Thyroid gland (tissue), 4 donors: ENCODE data around the gene PNPLA3. TPM values are rescaled to one million over a fixed set of nuclear protein-coding genes. Genes with fewer than 3 reads are reported as not detected.

Source experiments
- DNase-seq, 2 donors: peaks; one replicate each; pipeline ENCODE4 v3.0.0-alpha.2; 2019
- H3K27ac ChIP-seq, 3 donors: fragments of 200-600 bp; sonication (generic); 1 replicate in 2 of 3; 2 replicates in 1 of 3; pipeline ENCODE4 v1.5.1; 2016 to 2019; ENCODE audit warnings: mild to moderate bottlenecking in 1 of 3, moderate library complexity in 1 of 3
- H3K27me3 ChIP-seq: fragments of 200-600 bp; sonication (generic); one replicate; pipeline ENCODE4 v1.5.1; 2019
- H3K36me3 ChIP-seq, 2 donors: fragments of 200-600 bp; sonication (generic); one replicate each; pipeline ENCODE4 v1.5.1; 2016 to 2019
- H3K4me1 ChIP-seq, 2 donors: fragments of 200-600 bp; sonication (generic); one replicate each; pipeline ENCODE4 v1.5.1; 2017 to 2019
- H3K4me3 ChIP-seq, 3 donors: fragments of 200-600 bp; sonication (generic); replicated peaks in 1 of 3; 1 replicate in 2 of 3; 2 replicates in 1 of 3; pipeline ENCODE4 v1.5.1; 2016; ENCODE audit warnings: mild to moderate bottlenecking in 1 of 3
- H3K9me3 ChIP-seq: fragments of 200-600 bp; sonication (generic); one replicate; pipeline ENCODE4 v1.5.1; 2017
- CTCF ChIP-seq, 6 experiments: fragments of 200-600 bp in 3 of 6; fragments of 450-650 bp in 3 of 6; sonication (generic) in 3 of 6; IDR thresholded peaks; one replicate each; pipeline ENCODE4 v1.5.1; 2016 to 2019; ENCODE audit warnings: antibody characterized with exemption in 6 of 6, mild to moderate bottlenecking in 2 of 6, inconsistent platforms in 1 of 6, moderate library complexity in 1 of 6
- POLR2A ChIP-seq, 2 donors: fragments of 450-650 bp; IDR thresholded peaks; one replicate each; pipeline ENCODE4 v1.6.1; 2017; ENCODE audit warnings: antibody characterized with exemption in 2 of 2, mild to moderate bottlenecking in 2 of 2, moderate library complexity in 1 of 2
- WGBS, 2 donors: methylation state at CpG; one replicate each; pipeline ENCODE4 v1.1.5; 2017; 5-methylcytosine and 5-hydroxymethylcytosine counted together
- intact Hi-C: fragments of 100-400 bp; cut with DNase I; formaldehyde crosslinking; loops from one replicate; pipeline ENCODE4 v1.15.1; 2023
- total RNA-seq, 4 donors: library from RNA; depleted of rRNA; stranded (reverse); fragments of >200 nt; gene quantifications; one replicate each; pipeline ENCODE4 v1.2.3, GENCODE V29; 2016

PNPLA3 gene
- total RNA-seq, 4 donors from 2014 or later, result 0.11 to 0.13 TPM; not detected in 2

- H3K9me3 ChIP-seq, result no peaks in the 10 kb centered on the region
- DNase-seq, result no peak
- H3K4me3 ChIP-seq, result no peak overlapping the region
- TF ChIP-seq POLR2A (IDR thresholded peaks at IDR 0.05) (no peak), CTCF (IDR thresholded peaks at IDR 0.05) (no peak)
- no peaks in the 10 kb centered on the region for H3K27me3 ChIP-seq
- H3K36me3 ChIP-seq, result peaks cover 50 to 52% of the 10 kb centered on the region in 2 donors
- no peak overlapping the region for H3K27ac ChIP-seq
- no peaks in the 10 kb centered on the region for H3K4me1 ChIP-seq
- 94 to 96% methylated on average over 10 of the region's 10 CpGs for WGBS, 2 donors
- intact Hi-C loops, result no loop called here
These were observed 40.8 kb downstream of the PNPLA3 start for GRCh38 chr22:43964314-43964857.

- no peak for TF ChIP-seq POLR2A (IDR thresholded peaks at IDR 0.05)
- no peak for TF ChIP-seq CTCF (IDR thresholded peaks at IDR 0.05)
- no peaks in the 10 kb centered on the region for H3K27me3 ChIP-seq
- H3K27ac ChIP-seq, result no peak overlapping the region
- 94 to 96% methylated on average over 7 of the region's 7 CpGs for WGBS, 2 donors
- H3K36me3 ChIP-seq, result peaks cover 58 to 62% of the 10 kb centered on the region in 2 donors
- intact Hi-C loops, result no loop called here
- DNase-seq, result no peak
- H3K4me3 ChIP-seq, result no peak overlapping the region
- H3K9me3 ChIP-seq, result no peaks in the 10 kb centered on the region
- H3K4me1 ChIP-seq, result no peaks in the 10 kb centered on the region
These were observed 43.5 kb downstream of the PNPLA3 start for GRCh38 chr22:43967069-43967468.

- no peak for DNase-seq
- Histone ChIP-seq H3K4me1 (no peaks in the 10 kb centered on the region), H3K9me3 (no peaks in the 10 kb centered on the region), H3K27me3 (no peaks in the 10 kb centered on the region), H3K27ac (no peak overlapping the region), H3K36me3 (peaks cover 66 to 74% of the 10 kb centered on the region in 2 donors), H3K4me3 (no peak overlapping the region)
- 94 to 97% methylated on average over 7 of the region's 7 CpGs for WGBS, 2 donors
- intact Hi-C loops, result no loop called here
- TF ChIP-seq CTCF (IDR thresholded peaks at IDR 0.05) (no peak), POLR2A (IDR thresholded peaks at IDR 0.05) (no peak)
These were observed 45.0 kb downstream of the PNPLA3 start for GRCh38 chr22:43968614-43969013.

- DNase-seq, result no peak
- intact Hi-C loops, result no loop called here
- 92% methylated on average over 19 of the region's 19 CpGs for WGBS, 2 donors
- Histone ChIP-seq H3K27me3 (no peaks in the 10 kb centered on the region), H3K36me3 (peaks cover 66 to 74% of the 10 kb centered on the region in 2 donors), H3K9me3 (no peaks in the 10 kb centered on the region), H3K4me1 (no peaks in the 10 kb centered on the region), H3K27ac (no peak overlapping the region), H3K4me3 (no peak overlapping the region)
- TF ChIP-seq POLR2A (IDR thresholded peaks at IDR 0.05) (no peak), CTCF (IDR thresholded peaks at IDR 0.05) (no peak)
These were observed 45.6 kb downstream of the PNPLA3 start for GRCh38 chr22:43969021-43969878.
